ENCODE results near the gene MARCKSL1.

MARCKSL1 gene

DNA sequence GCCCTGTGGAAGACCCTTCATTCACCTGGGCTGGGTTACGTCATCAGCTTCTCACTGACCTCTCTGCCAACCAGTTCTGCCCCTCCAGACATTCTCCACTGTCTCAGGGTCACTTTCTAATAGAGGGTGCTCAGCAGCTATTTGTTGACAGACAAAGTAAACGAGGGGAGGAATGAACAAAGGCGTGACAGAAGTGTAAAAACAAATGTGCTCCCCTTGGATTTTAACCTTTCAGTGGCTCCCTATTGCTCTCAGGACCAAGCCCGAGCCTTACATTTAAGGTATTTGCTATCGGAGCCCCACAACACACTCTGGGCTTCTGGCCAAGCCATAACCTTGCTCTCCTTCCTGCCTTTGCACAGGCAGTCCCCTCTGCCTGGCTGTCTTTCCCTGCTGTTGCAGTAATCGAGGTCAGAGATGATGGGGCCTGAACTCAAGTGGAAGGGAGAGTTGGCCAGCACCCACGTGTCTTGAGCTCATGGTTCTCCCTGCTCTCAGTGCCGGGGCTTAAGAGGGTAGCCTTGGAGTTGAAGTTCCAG lies 9.3 kb upstream of the MARCKSL1 start:
- DNase-seq (ENCODE audit: low spot score), result no peak
- Histone ChIP-seq H3K4me3 (ENCODE audit: severe bottlenecking) (no peak overlapping the region), H3K4me1 (ENCODE audit: insufficient read depth, poor library complexity, severe bottlenecking) (no peaks in the 10 kb centered on the region), H3K9me3 (ENCODE audit: severe bottlenecking) (no peaks in the 10 kb centered on the region), H3K36me3 (ENCODE audit: low read depth) (no peaks in the 10 kb centered on the region), H3K27ac (ENCODE audit: poor library complexity, severe bottlenecking) (no peak overlapping the region), H3K27me3 (ENCODE audit: insufficient read depth, poor library complexity, severe bottlenecking) (no peaks in the 10 kb centered on the region)
- TF ChIP-seq, protein P1, sequence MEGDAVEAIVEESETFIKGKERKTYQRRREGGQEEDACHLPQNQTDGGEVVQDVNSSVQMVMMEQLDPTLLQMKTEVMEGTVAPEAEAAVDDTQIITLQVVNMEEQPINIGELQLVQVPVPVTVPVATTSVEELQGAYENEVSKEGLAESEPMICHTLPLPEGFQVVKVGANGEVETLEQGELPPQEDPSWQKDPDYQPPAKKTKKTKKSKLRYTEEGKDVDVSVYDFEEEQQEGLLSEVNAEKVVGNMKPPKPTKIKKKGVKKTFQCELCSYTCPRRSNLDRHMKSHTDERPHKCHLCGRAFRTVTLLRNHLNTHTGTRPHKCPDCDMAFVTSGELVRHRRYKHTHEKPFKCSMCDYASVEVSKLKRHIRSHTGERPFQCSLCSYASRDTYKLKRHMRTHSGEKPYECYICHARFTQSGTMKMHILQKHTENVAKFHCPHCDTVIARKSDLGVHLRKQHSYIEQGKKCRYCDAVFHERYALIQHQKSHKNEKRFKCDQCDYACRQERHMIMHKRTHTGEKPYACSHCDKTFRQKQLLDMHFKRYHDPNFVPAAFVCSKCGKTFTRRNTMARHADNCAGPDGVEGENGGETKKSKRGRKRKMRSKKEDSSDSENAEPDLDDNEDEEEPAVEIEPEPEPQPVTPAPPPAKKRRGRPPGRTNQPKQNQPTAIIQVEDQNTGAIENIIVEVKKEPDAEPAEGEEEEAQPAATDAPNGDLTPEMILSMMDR (IDR thresholded peaks at IDR 0.05; ENCODE audit: poor library complexity, severe bottlenecking), result no peak
- ATAC-seq (ENCODE audit: low read depth), result peak; percentile 32; the same call in 1 of the 3 replicates

DNA sequence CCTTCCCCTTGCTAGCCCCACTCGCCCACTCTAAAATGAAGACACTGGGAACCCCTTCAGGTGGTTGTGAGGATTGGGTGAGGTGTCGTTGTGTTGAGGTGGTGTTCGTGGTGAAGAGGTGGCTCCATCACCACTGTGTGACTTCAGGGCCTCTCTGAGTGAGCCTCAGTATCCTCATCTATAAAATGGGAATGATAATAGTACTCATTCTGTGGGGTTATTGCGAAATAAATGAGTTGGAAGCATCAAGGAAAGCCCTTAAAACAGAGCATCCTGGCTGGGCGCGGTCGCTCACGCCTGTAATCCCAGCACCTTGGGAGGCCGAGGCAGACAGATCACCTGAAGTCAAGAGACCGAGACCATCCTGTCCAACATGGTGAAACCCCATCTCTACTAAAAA lies 6.7 kb upstream of the MARCKSL1 start:
- no peaks in the 10 kb centered on the region for H3K36me3 ChIP-seq (ENCODE audit: low read depth)
- H3K27ac ChIP-seq (ENCODE audit: poor library complexity, severe bottlenecking), result no peak overlapping the region
- no peak overlapping the region for H3K4me3 ChIP-seq (ENCODE audit: severe bottlenecking)
- TF ChIP-seq, protein P1 (IDR thresholded peaks at IDR 0.05; ENCODE audit: poor library complexity, severe bottlenecking), result no peak
- ATAC-seq (ENCODE audit: low read depth) (no peak), DNase-seq (ENCODE audit: low spot score) (no peak)
- no peaks in the 10 kb centered on the region for H3K4me1 ChIP-seq (ENCODE audit: insufficient read depth, poor library complexity, severe bottlenecking)
- no peaks in the 10 kb centered on the region for H3K27me3 ChIP-seq (ENCODE audit: insufficient read depth, poor library complexity, severe bottlenecking)
- no peaks in the 10 kb centered on the region for H3K9me3 ChIP-seq (ENCODE audit: severe bottlenecking)

DNA sequence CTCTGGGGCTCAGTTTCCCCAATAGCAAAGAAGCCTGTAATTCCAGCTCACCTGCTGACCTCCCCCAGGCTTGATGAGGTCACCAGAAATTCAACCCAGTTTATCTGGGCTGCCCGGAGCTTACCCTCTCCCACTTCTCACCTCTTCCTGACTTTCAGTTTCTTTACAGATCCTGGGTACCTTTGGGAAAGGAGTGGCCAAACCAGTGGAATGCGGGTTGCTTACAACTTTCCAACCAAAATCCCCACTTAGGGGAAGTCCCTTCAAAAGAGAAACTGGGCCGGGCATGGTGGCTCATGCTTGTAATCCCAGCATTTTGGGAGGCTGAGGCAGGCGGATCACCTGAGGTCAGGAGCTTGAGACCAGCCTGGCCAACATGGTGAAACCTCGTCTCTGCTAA lies 5.9 kb upstream of the MARCKSL1 start:
- H3K36me3 ChIP-seq (ENCODE audit: low read depth), result no peaks in the 10 kb centered on the region
- TF ChIP-seq, protein P1 (IDR thresholded peaks at IDR 0.05; ENCODE audit: poor library complexity, severe bottlenecking), result no peak
- H3K27ac ChIP-seq (ENCODE audit: poor library complexity, severe bottlenecking), result no peak overlapping the region
- DNase-seq (ENCODE audit: low spot score) (no peak), ATAC-seq (ENCODE audit: low read depth) (peak; percentile 33; the same call in 1 of the 3 replicates)
- no peaks in the 10 kb centered on the region for H3K4me1 ChIP-seq (ENCODE audit: insufficient read depth, poor library complexity, severe bottlenecking)
- H3K4me3 ChIP-seq (ENCODE audit: severe bottlenecking), result no peak overlapping the region
- H3K9me3 ChIP-seq (ENCODE audit: severe bottlenecking), result no peaks in the 10 kb centered on the region
- no peaks in the 10 kb centered on the region for H3K27me3 ChIP-seq (ENCODE audit: insufficient read depth, poor library complexity, severe bottlenecking)

DNA sequence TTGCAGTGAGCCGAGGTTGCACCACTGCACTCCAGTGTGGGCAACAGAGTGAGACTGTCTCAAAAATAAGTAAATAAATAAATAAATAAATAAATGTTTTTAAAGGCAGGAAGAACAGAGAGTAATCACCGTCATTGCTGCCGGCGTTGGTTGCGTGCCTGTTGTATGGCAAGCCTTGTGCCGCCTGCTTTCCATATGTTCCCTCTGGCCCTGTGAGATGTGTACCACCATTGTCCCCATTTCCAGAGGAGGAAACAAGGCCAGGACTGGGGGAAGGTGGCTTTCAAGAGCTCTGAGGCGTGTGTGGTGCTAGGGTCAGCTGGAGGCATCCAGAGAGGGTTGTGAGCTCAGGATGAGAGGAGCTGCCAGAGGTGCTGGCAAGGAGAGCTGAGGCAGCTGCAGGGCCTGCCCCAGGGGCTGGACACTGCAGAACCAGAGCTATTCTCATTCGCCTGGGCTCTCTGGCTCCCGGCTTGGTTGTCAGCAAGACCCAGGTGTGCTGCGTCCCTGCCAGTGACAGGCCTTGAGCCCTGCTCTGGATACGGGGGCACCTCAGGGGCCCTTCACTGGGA lies 5.2 kb upstream of the MARCKSL1 start:
- ATAC-seq (ENCODE audit: low read depth) (no peak), DNase-seq (ENCODE audit: low spot score) (no peak)
- Histone ChIP-seq H3K36me3 (ENCODE audit: low read depth) (no peaks in the 10 kb centered on the region), H3K27ac (ENCODE audit: poor library complexity, severe bottlenecking) (no peak overlapping the region), H3K4me3 (ENCODE audit: severe bottlenecking) (no peak overlapping the region), H3K9me3 (ENCODE audit: severe bottlenecking) (no peaks in the 10 kb centered on the region), H3K4me1 (ENCODE audit: insufficient read depth, poor library complexity, severe bottlenecking) (no peaks in the 10 kb centered on the region), H3K27me3 (ENCODE audit: insufficient read depth, poor library complexity, severe bottlenecking) (no peaks in the 10 kb centered on the region)
- TF ChIP-seq, protein P1 (IDR thresholded peaks at IDR 0.05; ENCODE audit: poor library complexity, severe bottlenecking), result no peak

DNA sequence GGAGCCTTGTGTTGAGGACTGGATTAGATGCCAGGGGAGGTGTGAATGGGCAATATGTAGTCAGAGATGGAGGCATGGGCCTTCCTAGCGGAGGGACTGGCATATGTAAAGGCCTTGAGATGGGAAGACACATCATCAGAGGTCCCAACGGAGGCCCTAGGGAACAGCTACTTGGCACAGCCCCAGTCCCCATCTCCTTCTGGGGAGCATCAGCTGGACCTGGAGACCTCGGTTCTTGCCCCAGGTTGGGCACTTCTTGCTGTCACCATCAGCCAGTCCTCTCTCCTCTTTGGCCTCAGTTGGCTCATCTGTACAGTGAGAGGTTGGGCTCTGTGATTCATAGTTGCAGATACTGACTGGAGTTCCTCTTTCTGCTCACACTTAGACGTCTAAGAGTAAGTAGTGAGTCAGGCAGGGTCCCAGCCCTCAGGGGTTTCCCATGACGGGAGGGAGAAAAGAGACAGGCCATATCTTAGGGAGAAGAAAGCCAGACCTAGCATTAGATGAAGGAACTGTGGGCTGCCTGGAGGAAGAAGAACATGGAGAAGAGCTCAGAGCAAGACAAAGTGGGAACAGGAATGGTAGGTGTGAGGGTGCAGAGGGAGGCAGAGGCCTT lies 3.4 kb upstream of the MARCKSL1 start:
- TF ChIP-seq, protein P1 (IDR thresholded peaks at IDR 0.05; ENCODE audit: poor library complexity, severe bottlenecking), result no peak
- H3K36me3 ChIP-seq (ENCODE audit: low read depth), result no peaks in the 10 kb centered on the region
- no peaks in the 10 kb centered on the region for H3K4me1 ChIP-seq (ENCODE audit: insufficient read depth, poor library complexity, severe bottlenecking)
- H3K9me3 ChIP-seq (ENCODE audit: severe bottlenecking), result no peaks in the 10 kb centered on the region
- no peaks in the 10 kb centered on the region for H3K27me3 ChIP-seq (ENCODE audit: insufficient read depth, poor library complexity, severe bottlenecking)
- no peak overlapping the region for H3K27ac ChIP-seq (ENCODE audit: poor library complexity, severe bottlenecking)
- DNase-seq (ENCODE audit: low spot score) (no peak), ATAC-seq (ENCODE audit: low read depth) (no peak)
- no peak overlapping the region for H3K4me3 ChIP-seq (ENCODE audit: severe bottlenecking)
